Astrocyte of the cerebellum (primary cell): ENCODE measurements around the gene OCA2.
A peak's percentile ranks its signal among the peaks of the same experiment; 100 is the strongest.

Source experiments
- DNase-seq: peaks from one replicate; pipeline ENCODE4 v3.0.0-alpha.2; 2011; ENCODE audit warnings: low read depth
- H3K4me3 ChIP-seq: 2 replicates; pipeline ENCODE4 v1.5.1; 2011; ENCODE audit warnings: mild to moderate bottlenecking, low read depth, low read length, moderate library complexity
- in situ Hi-C: cut with HindIII; loops from 2 replicates; pipeline ENCODE4 v1.10.0; 2017; ENCODE audit warnings: low sequenced_read_pairs
- TF ChIP-seq, protein P1 (sequence below): IDR thresholded peaks from 2 replicates; pipeline ENCODE4 v1.5.1; 2012; ENCODE audit warnings: low read length, low read depth, moderate library complexity, mild to moderate bottlenecking; ENCODE audit errors: missing control alignments

The OCA2 gene

DNA sequence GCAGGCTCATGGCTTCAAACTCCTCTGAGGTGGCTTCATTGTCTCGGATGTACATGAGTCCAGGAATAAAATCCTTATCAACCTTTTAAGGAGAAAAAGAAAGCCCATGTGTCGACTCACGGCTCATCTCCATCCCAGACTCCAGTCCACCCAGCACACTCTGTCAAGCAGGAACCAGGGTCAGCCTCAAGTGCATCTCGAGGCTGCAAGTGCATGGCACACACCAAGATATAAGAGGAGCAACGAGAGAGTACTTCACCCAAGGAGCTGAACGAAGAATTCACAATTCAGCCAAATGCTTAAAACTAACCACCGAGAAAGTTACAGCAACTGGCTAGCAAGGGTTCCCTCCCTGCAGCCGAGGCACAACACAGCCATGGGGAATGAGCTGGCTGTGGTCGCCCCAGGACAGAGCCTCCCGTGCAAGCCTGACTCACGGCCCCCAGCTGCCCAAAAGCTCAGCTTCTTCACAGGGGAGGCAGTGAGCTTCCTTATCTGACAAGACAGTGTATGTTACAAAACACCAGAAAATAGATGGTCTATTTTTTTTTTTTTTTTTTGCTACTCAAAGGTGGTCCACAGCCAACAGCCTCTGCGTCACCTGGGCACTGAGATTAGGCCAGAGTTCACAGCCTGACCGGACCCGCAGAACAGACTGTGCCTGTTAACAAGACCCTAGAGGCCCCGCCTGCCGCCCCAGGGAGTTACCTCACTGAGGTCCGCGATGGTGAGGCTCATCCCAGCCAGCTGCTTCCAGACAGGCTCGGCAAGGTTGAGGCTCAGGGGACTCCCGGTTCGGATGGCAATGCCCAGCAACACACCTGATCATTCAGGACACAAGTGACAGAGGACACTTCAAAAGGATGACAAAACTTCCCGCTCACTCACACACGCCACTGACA lies 15.9 kb upstream of the OCA2 start:
- TF ChIP-seq, protein P1, sequence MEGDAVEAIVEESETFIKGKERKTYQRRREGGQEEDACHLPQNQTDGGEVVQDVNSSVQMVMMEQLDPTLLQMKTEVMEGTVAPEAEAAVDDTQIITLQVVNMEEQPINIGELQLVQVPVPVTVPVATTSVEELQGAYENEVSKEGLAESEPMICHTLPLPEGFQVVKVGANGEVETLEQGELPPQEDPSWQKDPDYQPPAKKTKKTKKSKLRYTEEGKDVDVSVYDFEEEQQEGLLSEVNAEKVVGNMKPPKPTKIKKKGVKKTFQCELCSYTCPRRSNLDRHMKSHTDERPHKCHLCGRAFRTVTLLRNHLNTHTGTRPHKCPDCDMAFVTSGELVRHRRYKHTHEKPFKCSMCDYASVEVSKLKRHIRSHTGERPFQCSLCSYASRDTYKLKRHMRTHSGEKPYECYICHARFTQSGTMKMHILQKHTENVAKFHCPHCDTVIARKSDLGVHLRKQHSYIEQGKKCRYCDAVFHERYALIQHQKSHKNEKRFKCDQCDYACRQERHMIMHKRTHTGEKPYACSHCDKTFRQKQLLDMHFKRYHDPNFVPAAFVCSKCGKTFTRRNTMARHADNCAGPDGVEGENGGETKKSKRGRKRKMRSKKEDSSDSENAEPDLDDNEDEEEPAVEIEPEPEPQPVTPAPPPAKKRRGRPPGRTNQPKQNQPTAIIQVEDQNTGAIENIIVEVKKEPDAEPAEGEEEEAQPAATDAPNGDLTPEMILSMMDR, result no peak
- in situ Hi-C loops, result no loop called here
- peak; percentile 26 for DNase-seq
- no peak overlapping the region for H3K4me3 ChIP-seq

DNA sequence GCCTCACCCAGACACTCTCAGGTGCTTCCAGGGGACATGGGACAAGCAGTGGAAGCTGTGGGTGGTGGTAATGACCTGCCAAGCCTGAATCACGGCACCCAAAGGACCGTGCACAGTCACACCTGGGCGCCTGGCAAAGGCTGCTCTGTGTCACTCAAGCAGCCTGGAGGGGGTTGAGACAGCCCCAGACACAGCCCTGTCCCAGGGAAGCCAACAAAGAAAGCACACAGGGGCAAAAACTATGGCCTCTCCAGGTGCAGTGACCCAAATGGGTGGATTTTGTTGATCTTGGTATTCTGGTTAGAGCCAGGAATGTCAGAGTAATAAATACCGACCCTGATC lies 15.0 kb upstream of the OCA2 start:
- in situ Hi-C loops, result no loop called here

DNA sequence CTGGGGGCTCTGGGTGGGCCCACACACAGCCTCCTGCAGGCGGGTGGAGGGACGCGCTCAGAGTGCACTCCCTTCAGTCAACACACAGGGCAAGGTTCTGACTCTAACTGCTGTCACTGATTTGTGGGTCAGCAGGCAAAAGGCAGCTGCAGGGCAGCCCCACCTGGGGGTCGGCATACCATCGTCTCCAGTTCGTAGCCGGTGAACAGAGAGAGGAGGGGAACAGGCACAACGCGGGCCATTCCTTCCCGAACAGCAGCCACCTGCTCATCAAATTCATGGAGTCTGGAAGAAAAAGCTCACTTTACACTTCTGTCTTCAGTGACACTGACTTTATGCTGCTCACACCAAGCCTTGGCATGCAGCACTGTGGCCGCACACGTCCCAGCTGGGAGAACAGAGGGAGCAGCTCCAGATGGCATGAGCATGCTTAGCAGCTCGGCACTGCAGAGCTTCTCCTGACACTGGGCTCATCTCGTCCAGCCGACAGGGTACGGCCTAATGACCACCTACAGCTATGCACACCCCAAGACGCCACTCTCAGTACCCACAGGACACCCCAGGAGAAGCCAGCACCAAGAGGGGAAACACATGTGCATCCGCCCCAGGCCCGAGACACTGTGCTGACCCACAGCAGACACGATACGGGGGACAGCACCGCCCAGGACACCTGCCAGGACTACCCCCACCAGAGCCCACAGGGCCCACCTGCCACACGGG lies 14.4 kb upstream of the OCA2 start:
- in situ Hi-C loops, result no loop called here
- H3K4me3 ChIP-seq, result no peak overlapping the region
- TF ChIP-seq, protein P1, result no peak
- DNase-seq, result no peak

More for the DNA sequence above, 15.0 kb upstream of the OCA2 start:
- H3K4me3 ChIP-seq, result no peak overlapping the region
- TF ChIP-seq, protein P1, result no peak
- no peak for DNase-seq

GRCh38 chr15:28112962-28113361 lies 13.8 kb upstream of the OCA2 start:
- TF ChIP-seq, protein P1, result no peak

DNA sequence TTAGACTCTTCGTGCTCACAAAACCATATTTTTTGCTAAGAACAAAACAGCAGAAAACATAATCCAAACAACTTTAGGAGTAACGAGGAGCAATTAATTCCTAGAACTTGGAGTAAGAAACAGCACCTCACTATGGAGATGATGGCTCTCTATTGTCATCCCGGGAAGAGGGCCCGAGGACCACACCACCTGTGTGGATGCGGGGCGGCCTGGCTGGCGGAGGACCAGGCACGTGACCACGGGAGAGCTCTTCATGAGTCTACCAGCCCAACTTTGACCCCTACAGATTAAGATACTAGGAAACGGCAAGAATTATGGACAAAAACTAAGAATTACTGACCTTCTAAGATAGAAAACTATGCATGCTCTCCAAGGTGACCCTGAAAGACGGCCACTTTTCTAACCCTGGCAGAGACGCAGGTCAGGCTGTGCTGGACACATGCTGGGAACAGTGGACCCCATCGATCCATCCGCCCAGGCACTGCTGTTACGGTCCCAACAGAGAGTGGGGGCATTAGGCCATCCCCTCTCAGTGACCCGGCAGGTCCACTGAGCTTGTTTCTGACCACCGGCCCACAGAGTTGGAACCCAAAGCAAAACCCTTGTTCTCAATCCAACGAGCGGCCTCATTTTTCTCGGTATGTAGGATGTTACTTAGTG lies 13.1 kb upstream of the OCA2 start:
- in situ Hi-C loops, result no loop called here
- no peak overlapping the region for H3K4me3 ChIP-seq
- TF ChIP-seq, protein P1, result no peak
- no peak for DNase-seq

More at GRCh38 chr15:28112962-28113361, 13.8 kb upstream of the OCA2 start:
- DNase-seq, result no peak
- H3K4me3 ChIP-seq, result no peak overlapping the region
- in situ Hi-C loops, result no loop called here

DNA sequence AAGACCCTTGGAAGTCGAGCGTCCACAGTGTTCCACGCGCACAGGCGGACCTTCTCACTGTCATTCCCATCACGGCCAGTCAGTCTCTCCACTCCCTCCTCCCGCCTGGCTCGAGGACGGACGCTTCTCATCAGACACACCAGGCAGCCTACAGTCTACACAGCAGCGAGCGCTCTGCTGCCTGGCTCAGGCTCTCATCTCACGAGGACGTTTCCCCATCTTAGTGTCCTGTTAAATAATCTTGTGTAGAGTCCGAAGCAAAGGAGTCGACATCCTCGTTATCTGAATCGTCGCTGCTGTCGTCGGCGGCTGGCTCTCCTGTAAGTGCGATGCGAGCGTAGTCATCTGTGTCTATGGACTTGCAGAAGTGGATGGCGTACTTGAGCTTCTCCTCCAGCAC lies 12.4 kb upstream of the OCA2 start:
- no peak overlapping the region for H3K4me3 ChIP-seq
- in situ Hi-C loops, result no loop called here
- TF ChIP-seq, protein P1, result no peak
- no peak for DNase-seq
